Stimulated activated CD8-positive, alpha-beta memory T cell treated with anti-CD3 and anti-CD28 coated beads, Interleukin-7, amount 100 ng/mL, for 4 hours (primary cell): ENCODE results near the gene FASN.

ENCODE experiments used
- DNase-seq, 2 donors: peaks; one replicate each; pipeline ENCODE4 v3.0.0-alpha.2; 2020; ENCODE audit warnings: low read depth in 2 of 2

FASN gene

DNA sequence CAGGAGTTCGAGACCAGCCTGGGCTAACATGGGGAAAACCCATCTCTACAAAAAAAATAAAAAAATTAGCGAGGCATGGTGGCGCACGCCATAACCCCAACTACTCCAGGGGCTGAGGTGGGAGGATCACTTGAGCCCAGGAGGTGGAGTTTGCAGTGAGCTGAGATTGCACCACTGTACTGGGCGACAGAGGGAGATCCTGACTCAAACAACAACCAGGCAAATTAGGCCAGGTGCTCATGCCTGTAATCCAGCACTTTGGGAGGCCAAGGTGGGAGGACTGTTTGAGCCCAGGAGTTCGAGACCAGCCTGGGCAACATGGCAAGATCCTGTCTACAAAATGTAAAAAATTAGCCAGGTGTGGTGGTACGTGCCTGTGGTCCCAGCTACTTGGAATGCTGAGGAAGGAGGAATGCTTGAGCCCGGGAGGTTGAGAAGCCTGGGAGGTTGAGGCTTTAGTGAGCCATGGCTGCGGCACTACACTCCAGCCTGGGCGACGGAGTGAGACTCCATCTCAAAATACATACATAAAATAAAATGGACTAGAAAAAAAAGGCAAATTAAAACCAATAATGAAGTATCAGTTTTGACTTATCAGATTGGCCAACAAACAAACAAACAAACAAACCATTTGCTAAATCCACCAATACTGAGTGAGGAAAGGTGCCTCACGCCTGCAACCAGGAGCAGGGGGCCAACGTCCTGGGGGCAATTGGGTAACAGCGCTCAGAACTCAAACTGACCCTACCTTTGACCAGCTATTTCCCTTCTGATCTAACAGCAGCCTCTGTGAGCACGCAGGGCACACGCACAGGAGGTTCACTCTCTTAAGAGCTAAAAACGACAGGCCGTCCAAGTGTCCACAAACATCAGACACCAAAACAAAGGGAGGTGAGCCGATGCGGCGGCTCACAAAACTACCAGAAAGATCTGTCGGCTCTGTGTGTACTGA, 19.4 kb upstream of the FASN start:
- DNase-seq = no peak

DNA sequence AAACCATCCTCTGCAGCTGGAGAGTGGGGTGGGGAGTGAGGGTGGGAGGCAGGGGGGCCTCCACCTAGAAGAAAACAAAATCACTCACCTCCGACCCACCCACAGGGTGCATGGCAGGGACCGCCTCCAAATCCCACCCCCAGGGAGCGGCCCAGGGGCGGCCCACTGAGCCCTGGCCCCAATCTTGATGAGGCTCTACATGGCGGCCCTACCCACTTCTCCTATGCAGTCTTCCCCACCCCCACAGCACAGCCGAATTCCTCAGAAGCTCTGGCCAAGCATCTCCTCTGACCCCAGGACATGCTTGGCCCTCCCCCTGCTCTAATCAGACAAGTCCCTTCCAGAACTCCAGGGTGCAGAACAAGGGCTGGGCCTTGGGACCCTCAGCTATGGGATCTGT, 18.2 kb upstream of the FASN start:
- no peak for DNase-seq

DNA sequence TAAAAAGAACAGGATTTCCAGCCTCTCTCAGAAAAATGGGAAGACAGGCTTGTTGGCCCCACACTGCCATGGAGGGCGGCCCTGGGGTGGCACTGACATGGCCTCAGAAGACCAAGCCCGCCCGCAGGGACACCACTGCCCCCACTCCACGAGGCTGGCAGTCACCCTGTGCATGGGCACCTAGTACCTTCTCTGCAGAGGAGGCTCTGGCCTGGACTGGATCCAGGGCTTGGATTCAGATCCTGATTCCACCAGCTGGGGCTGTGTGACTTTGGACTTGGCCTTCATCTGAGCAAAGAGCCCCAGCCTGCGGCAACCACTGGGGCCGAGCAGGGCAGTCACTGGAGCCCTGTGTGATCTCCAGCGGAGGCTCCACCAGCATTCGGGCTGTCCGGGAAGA, 16.8 kb upstream of the FASN start:
- no peak for DNase-seq

DNA sequence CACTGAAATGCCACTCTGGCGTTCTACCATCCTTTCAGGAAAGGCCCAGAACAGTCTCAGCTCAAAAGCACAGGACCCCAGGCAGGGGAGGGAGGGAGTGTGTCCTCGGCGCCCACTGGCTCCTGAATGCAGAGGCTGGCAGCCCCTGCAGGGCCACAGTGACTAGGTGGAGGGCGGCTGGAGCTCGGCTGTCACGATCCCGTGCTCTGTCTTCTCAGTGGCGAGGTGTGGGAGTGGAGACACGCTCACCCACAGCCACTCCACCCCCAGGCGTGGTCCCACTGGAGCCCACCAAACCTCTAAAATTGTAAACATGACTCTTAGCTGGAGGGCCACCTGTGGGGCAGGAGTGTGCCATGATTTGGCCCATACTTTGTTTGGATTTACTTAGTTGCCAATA, 16.4 kb upstream of the FASN start:
- no peak for DNase-seq

GRCh38 chr17:82113941-82114340, 15.9 kb upstream of the FASN start:
- no peak for DNase-seq

DNA sequence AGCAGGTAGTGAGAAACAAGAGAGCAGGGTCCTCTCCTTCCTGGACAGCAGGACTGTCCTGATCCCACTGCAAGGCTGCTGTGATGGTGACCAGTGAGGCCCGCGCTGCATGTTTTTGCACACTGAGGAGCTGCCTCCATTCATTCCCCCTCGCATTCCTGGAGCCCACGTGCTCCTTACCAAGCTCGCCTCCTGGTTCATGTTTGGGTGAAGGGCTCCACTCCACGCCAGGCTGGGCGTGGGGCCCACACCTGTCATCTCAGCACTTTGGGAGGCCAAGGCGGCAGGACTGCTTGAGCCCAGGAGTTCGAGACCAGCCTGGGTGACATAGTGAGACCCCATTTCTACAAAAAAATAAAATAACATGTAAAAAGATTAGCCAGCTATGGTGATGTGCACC, 15.4 kb upstream of the FASN start:
- no peak for DNase-seq

GRCh38 chr17:82112914-82113311, 14.9 kb upstream of the FASN start:
- DNase-seq = no peak

DNA sequence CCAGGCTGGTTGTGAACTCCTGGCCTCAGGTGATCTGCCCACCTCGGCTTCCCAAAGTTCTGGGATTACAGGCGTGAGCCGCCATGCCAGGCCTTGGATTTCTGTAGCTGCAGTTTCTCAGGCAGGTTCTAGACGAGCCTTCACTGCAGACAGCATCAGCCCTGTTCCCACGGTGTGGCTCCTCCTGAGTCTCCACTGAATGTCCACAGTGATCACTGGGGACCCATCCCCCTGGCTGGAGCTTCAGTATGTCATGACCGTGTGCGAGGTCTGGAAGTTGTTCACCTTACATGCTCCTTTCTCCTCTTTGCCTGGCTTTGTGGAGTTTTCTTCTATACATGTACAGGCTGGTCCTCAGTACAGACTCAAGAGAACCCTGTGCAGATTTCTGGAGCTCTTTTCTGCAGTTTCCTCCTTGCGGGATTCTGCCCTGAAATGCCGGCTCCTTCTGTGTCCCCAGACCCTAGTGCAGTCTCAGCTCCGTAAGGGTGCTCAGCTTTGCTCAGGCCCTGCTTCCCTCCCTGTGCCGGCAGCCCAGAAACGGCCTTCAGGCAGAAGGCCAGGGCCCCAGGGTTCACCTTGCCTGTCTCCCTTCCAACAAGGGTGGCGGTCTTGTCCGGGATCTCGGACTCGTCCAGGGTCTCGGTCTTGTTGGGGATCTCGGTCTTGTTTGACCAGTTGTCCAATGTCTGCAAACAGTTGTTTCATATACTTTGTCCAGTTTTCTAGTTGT, 14.3 kb upstream of the FASN start:
- no peak for DNase-seq

- DNase-seq = no peak
These were observed 12.3 kb upstream of the FASN start for GRCh38 chr17:82110298-82110697.

DNA sequence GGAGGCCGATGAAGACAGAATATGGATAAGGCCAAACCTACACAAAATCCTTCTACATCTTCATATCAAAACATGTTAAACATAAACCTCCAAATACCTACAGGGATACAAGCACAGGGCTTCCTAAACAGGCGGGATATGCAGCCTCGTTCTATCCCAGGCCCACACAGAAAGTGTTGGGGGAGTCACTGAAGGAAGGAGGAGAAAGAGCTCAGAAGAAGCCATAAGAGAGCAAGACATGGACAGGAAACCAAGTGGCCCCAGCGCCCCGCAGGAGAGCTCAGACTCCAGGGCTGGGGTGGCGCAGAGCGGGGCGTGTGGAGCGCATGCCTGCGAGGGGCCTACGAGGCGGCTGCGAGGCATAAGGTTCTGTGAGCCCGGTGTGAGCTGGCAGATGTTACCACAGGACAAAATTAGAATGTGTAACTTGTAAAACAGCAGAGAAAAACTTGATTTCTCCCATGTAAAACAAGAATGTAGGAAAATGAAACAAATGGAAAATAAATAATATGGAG, 11.0 kb upstream of the FASN start:
- DNase-seq = no peak

DNA sequence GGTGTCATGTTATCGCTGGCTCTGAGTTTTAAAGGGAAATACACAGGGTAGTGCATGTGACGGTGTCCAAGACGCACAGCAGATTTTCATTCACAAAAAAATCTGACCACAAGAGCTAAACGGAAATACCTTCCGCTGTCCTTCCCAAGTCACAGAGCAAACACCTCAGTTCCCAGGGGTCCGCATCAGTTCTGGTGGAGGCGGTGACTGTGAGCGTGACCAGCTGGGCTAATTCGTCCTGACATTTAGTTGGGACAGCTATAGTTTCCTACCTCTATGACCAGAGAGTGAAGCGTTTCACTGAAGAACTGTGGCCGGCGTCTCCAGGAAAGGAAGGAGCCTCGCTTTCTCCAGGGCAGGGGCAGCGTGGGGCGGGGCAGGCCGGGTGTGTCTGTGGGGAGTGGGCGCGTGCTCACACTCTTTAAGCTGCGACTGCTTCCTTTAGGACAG, 10.5 kb upstream of the FASN start:
- DNase-seq = no peak

GRCh38 chr17:82108038-82108437, 10.0 kb upstream of the FASN start:
- DNase-seq = no peak

DNA sequence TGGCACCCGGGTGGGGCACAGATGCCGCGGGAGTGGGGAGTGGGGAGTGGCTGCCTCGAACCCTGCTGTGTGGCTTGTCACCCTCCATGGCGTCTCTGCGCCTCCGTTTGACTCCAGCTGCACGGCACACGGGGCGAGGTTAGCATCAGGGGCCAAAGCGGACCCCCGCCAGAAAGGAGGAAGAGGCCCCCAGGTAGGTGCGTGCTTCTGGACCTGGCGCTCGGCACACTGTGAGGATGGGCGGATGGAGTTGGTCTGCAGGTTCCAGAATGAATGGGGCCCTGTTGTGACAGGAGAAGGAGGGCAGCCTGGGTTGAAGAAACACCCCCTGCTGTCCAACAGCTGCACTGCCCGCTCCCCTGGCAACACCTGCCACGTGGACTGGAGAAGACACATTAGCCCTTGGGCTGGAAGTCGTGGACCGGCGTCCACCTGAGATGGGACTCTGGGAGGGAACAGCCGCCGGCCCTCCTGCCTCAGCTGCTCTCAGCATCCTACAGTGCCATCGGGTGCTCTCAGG, 9.4 kb upstream of the FASN start:
- DNase-seq = no peak

GRCh38 chr17:82106688-82107305, 8.8 kb upstream of the FASN start:
- DNase-seq = no peak

DNA sequence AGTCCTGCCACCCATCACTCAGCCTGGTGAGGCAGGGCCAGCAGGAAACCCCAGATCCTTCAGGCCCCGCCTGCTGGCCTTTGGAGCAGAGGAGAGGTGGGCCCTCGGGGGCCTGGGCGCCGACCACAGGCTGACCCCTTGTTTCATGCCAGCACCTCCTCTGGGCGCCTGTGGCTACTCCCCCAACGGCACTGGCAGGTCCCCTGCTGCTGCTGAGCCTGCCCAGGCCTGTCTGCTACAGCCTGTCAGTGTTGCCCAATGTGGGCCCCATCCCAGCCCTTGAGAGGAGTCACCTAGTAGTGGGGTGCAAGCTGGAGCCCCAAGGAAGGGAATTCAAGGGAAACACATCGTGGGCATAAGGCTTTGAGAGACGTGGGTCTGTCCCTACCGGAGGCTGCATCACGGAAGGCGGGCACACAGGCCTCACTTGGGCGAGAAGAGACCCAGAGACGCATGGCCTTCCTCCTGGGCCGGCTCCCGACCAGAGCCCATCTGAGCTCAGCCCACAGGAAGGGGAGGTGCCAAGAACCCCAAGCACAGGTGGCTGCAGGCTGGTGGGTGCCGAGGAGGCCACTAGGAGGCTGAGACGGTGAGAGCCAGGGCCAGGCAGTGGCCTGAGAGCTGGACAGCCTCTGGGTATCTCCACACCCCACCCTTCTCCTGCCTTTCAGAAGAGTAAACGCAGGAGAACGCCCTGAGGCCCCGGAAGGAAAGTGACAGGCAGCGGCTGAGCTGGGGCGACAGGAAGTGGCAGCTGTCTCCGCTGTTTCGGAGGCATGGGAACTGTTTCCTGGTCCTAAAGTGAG, 8.0 kb upstream of the FASN start:
- DNase-seq = peak; percentile 27 to 52

DNA sequence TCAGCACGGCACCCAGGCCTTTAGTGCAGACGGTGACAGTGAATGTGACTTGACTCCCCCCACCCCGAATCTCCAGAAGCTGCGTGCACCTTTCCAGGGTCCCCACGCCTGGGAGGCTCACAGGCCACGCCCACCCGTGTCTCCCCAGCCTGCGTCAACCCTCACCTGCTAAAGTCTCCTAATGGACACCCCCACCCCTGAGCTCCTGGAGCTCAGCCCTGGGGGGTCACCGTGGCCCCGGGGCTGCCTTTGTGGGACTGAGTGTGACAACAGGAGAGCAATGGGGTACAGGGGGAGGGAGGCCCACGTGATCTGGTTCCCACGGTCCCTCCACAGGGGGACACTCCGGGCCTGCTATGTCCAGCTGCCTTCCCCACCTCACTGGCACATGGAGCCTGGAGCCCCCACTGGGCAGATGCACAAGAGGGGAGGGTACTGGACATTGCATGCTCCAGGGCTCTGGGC, 7.4 kb upstream of the FASN start:
- no peak for DNase-seq

GRCh38 chr17:82104797-82105416, 6.9 kb upstream of the FASN start:
- no peak for DNase-seq

DNA sequence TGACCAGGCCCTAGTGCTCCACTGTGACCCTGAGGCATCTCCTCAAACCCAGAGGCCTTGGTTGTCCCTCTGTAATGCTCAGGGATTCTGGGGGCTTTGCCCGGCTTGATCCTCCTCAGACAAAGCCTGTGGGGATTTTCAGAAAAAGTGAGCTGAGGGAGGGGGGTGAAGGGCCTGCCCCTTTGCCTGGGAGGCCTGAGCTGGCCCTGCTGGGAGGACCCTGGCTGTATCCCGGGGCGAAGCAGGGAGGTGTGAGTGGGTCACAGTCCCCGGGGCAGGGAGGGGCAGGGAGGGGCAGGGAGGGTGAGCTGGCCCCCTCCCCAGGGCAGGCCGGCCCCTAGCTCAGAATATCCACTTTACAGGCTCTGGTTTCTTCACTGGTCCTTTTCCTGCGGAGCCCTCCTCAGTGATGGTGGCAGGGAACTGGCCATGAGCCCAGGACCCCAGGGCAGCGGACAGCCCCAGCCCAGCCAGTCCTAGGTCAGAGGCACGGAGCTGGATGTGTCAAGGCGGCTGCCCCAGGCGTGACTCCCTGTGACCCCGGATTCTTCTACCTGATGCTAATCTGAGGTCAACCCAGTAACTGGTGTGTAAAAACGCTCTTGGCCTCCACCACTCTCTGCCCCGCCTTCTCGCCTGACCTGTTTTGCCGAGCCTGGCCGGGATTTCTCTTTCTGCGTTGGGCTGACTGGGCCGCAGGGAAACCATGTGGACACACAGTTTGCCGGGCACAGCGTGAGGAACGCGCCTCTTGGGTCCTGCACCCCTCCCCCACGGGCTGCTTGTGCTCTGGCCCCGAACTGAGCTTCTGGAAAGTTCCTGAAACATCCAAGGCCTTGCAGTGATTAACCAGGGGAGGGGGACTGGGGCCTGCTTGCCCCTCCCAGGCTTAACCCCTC, 5.8 kb upstream of the FASN start:
- DNase-seq = no peak
